GM20000 (cell line): Measurements from ENCODE around the gene CDH13.

Experiments used
- DNase-seq: peaks from one replicate; pipeline ENCODE4 v3.0.0; 2012; ENCODE audit warnings: low spot score
- CTCF ChIP-seq: IDR thresholded peaks from 2 replicates; pipeline ENCODE4 v1.5.1; 2012; ENCODE audit warnings: mild to moderate bottlenecking, control low read depth; ENCODE audit errors: extremely low read depth, missing control alignments

The CDH13 gene

DNA sequence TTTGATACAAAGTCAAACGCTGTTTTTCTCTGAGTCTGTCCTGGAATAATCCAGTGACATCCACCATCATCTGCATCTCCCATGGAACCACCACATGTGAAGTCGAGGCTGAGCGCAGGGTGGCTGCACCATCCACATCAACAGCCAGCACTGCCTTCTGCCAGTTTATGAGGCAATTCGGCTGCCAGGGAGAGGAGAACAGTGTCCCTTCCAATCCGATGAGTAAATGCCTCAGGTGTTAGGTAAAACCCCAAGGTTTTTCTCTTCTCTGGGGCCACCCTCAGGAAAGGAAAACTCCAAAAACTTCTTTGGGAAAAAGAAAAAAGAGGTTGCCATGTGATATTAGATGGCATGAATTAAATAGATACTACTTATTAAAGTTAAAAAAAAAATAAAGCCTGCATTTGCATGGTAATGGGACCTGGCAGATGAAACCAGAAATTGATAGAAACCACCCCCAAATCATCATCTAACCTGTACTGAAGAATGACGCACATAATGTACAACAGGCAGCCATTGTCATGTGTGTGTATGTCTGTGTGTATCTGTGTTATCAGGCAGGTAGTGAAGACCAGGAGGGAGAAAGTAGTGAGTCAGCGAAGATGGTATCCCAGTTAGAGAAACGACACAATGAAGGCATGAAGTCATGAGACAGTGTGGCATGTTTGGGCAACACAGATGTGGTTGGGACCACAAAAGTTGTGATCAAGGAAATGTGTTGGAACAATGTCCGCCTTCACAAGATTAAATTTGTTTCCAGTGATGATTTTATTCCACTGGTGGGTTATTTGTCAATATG lies 478.7 kb downstream of the CDH13 start:
- no peak for TF ChIP-seq CTCF
- DNase-seq, result no peak

- DNase-seq, result no peak
- no peak for TF ChIP-seq CTCF
Observed at GRCh38 chr16:83109490-83110125, 482.8 kb downstream of the CDH13 start.

DNA sequence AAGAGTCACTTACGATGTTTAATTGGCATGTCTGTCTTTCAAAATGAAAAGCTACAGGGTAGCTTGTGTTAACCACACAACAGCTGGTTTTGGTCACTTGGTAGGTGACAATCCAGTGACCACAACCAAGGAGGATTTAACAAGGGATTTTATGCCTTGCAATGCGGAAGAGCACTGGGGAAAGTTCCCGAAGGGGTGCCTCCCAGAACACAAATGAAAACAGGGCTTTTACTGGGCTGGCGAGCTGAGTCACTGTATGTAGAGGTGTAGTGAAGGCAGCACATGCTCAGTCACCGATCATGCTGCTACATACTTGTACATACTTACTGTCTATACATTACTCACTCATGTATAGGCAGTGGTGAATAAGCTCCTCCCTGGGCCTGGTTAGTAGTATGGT lies 483.5 kb downstream of the CDH13 start:
- TF ChIP-seq CTCF, result no peak
- no peak for DNase-seq

- DNase-seq, result no peak
- TF ChIP-seq CTCF, result no peak
Observed at GRCh38 chr16:83113317-83113716, 486.5 kb downstream of the CDH13 start.

- TF ChIP-seq CTCF, result no peak
- DNase-seq, result no peak
Observed at GRCh38 chr16:83113811-83114210, 487.0 kb downstream of the CDH13 start.

DNA sequence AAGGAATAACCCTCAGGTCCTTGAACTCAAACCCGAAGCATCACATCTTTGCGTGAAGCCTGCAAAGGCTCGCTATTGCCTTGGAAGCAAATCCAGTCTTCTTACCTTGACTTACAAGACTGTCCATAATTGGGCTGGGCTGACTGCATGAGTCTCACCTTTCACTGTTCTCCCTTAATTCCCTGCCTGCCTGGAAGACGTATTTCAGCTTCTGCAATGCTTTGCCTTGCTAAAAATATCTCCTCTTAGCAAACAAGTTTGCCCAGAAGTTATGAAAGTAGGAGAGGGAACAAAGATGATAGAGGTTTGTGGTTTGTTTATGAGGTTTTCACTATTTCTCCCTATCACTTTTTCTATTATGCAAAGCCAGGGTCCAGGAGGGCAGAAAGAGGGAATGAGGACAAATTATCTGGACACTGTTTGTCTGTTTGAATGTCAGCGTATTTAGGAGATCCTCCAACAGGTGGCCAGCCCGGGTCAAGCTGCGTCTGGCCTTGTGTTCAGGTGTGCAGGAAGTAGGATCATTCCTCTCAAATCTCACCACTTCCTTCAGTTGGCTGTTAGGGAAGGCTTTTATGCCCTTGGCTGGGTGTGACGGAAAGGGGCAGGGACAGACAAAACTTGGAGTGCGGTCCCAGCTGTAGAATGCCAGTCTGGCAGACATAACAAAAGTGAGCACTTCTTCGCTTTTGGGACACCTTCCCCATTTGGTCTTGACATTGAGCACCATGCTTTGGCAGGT lies 488.9 kb downstream of the CDH13 start:
- TF ChIP-seq CTCF, result no peak
- DNase-seq, result no peak

DNA sequence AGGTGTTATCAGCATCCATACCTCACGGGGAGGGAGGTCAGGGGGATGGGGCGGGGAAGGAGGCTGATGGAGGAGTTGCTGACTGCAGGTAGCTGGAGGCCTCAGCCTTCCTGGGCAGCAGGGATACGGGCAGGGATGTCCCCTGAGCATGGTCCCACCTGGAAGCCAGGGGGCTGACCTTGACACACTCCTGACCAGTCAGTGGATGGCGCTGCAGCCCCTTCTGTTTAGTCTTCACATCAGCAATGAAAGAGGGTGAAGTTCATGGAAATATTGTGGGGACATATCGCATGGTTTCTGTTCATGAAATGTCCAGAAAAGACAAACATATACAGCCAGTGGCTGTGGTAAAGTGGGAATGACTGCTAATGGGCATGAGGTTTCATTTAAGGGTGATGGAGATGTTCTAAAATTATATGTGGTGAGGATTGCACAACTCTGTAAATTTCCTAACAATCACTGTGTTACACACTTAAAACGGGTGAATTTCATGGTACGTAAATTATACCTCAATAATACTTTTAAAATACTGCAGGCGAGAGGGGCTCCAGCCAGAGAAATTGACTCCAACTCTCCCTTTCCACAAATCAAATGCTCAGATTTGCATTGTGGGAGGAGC lies 489.6 kb downstream of the CDH13 start:
- no peak for DNase-seq
- no peak for TF ChIP-seq CTCF
